AG04449 (cell line): ENCODE measurements around the gene HUS1B.
"Not testable (repeated sequence)": the region's sequence is repeated elsewhere in the genome, so short reads cannot be mapped to it uniquely, and the experiment has no call there.

Experiments used
- CTCF ChIA-PET: fragments of 350-600 bp; formaldehyde crosslinking; extraction: SDS; loops from one replicate; lab custom pipeline; 2021; ENCODE audit warnings: antibody characterized with exemption; lab: Yijun Ruan, JAX
- POLR2A ChIA-PET: fragments of 400-600, 350-600 bp; formaldehyde crosslinking; extraction: SDS; loops from one replicate; lab custom pipeline; 2020; ENCODE audit warnings: antibody characterized with exemption, inconsistent platforms; lab: Yijun Ruan, JAX
- DNase-seq: peaks from one replicate; pipeline ENCODE4 v3.0.0-alpha.2; 2010; ENCODE audit warnings: low read depth, low spot score
- H3K4me3 ChIP-seq: 2 replicates; pipeline ENCODE4 v1.5.1; 2011; ENCODE audit warnings: low read depth, mild to moderate bottlenecking, control low read depth, low read length
- TF ChIP-seq, protein P1 (sequence below): IDR thresholded peaks from one replicate; pipeline ENCODE4 v1.5.1; 2011; ENCODE audit warnings: mild to moderate bottlenecking, moderate library complexity, low read length, control low read depth, inconsistent platforms; ENCODE audit not compliant: insufficient read depth; ENCODE audit errors: missing control alignments

HUS1B gene

DNA sequence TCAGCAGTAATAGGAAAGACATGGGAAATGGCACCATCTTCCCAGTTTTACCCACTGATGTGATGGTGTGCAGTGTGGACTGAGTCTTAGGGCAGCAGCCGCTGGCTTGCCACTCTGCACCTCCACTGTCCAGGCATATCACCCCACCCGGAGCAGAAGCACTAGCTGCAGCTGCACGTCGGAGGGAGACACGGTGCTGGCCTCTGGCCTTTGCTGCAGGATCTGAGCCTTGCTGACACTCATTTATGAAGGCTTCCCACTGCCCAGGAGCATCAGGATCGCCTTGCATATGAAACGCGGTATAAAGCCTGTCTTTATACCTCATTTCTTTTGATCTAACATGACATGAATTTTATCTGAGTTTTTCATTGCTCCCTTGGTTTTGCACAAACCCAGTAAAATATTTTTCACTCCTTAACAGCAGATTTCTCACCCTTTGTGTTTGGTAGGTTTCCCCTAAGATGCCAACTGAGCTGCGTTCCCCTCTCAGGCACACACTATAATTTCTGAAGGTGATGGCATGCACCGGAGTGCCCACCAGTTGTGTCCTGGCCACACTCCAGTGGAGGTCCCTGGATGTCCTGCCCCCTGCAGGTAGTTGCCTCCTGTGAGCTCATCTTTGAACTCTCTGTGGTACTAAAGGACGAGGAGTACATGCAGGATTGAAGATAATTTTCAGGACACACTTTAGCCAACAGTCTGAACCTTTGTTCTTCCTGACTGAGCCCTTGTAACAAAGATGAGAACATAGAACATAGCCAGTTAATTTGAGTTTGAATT lies 45.0 kb upstream of the HUS1B start:
- CTCF ChIA-PET: interaction anchor here (1.4 to 1.5 kb wide), 2 partner anchors 12 to 109 kb away, joined by 3 read pairs; no protein-coding TSS in a partner anchor

GRCh38 chr6:701215-701614 lies 44.3 kb upstream of the HUS1B start:
- DNase-seq: no peak
- POLR2A ChIA-PET: no interaction called here
- CTCF ChIA-PET: interaction anchor here (1.4 to 2.0 kb wide), 3 partner anchors 11 to 108 kb away, joined by 3 to 7 read pairs (median 3); no protein-coding TSS in a partner anchor
- TF ChIP-seq, protein P1, sequence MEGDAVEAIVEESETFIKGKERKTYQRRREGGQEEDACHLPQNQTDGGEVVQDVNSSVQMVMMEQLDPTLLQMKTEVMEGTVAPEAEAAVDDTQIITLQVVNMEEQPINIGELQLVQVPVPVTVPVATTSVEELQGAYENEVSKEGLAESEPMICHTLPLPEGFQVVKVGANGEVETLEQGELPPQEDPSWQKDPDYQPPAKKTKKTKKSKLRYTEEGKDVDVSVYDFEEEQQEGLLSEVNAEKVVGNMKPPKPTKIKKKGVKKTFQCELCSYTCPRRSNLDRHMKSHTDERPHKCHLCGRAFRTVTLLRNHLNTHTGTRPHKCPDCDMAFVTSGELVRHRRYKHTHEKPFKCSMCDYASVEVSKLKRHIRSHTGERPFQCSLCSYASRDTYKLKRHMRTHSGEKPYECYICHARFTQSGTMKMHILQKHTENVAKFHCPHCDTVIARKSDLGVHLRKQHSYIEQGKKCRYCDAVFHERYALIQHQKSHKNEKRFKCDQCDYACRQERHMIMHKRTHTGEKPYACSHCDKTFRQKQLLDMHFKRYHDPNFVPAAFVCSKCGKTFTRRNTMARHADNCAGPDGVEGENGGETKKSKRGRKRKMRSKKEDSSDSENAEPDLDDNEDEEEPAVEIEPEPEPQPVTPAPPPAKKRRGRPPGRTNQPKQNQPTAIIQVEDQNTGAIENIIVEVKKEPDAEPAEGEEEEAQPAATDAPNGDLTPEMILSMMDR: no peak
- H3K4me3 ChIP-seq: no peak overlapping the region

More for the DNA sequence above, 45.0 kb upstream of the HUS1B start:
- H3K4me3 ChIP-seq: no peak overlapping the region
- POLR2A ChIA-PET: no interaction called here
- TF ChIP-seq, protein P1: no peak
- DNase-seq: no peak

- DNase-seq: no peak
- TF ChIP-seq, protein P1: no peak
- no peak overlapping the region for H3K4me3 ChIP-seq
- CTCF ChIA-PET: interaction anchor here (1.5 to 2.0 kb wide), 2 partner anchors 21 to 107 kb away, joined by 3 to 7 read pairs; no protein-coding TSS in a partner anchor
- POLR2A ChIA-PET: no interaction called here
These were observed 43.6 kb upstream of the HUS1B start for GRCh38 chr6:700490-700889.

- ChIA-PET CTCF (interaction anchor here (2.0 kb wide), 1 partner anchor 22 kb away, joined by 7 read pairs; no protein-coding TSS in a partner anchor), POLR2A (no interaction called here)
- TF ChIP-seq, protein P1: no peak
- no peak overlapping the region for H3K4me3 ChIP-seq
- no peak for DNase-seq
These were observed 42.4 kb upstream of the HUS1B start for GRCh38 chr6:699319-699718.

DNA sequence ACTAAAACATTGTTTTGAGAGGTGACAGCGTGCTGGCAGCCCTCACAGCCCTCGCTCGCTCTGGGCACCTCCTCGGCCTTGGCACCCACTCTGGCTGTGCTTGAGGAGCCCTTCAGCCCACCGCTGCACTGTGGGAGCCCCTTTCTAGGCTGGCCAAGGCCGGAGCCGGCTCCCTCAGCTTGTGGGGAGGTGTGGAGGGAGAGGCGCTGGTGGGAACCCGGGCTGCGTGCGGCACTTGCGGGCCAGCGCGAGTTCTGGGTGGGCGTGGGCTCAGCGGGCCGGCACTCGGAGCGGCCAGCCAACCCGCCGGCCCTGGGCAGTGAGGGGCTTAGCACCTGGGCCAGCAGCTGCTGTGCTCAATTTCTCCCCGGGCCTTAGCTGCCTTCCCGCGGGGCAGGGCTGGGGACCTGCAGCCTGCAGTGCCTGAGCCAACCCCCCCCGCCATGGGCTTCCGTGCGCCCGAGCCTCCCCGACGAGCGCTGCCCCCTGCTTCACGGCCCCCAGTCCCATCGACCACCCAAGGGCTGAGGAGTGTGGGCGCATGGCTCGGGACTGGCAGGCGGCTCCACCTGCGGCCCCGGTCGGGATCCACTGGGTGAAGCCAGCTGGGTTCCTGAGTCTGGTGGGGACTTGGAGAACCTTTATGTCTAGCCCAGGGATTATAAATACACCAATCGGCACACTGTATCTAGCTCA lies 37.7 kb upstream of the HUS1B start:
- POLR2A ChIA-PET, CTCF ChIA-PET, DNase-seq, H3K4me3 ChIP-seq: not testable (repeated sequence)

GRCh38 chr6:693723-694009 lies 36.8 kb upstream of the HUS1B start:
- ChIA-PET POLR2A (no interaction called here), CTCF (no interaction called here)
- peak overlapping the region; percentile 98 for H3K4me3 ChIP-seq
- TF ChIP-seq, protein P1: no peak
- no peak for DNase-seq
